Mesenchymal stem cell (in vitro differentiated cells and primary cell): Measurements from ENCODE around the gene SCO2.
A peak's percentile ranks its signal among the peaks of the same experiment; 100 is the strongest.

Experiments
- DNase-seq: peaks from one replicate; pipeline ENCODE4 v3.0.0-alpha.2; 2013
- H2AFZ ChIP-seq: one replicate; pipeline ENCODE4 v1.6.1; 2013; ENCODE audit warnings: low read depth, mild to moderate bottlenecking, control low read depth, inconsistent platforms, low read length, moderate library complexity
- H2AK5ac ChIP-seq: 2 replicates; pipeline ENCODE4 v1.6.1; 2013; ENCODE audit warnings: low read length, moderate library complexity, mild to moderate bottlenecking, inconsistent platforms; ENCODE audit not compliant: severe bottlenecking
- H2BK120ac ChIP-seq: one replicate; pipeline ENCODE4 v1.6.1; 2013; ENCODE audit warnings: low read depth, mild to moderate bottlenecking, inconsistent platforms, low read length, moderate library complexity
- H2BK12ac ChIP-seq, 2 experiments: one replicate each; pipeline ENCODE4 v1.6.1; 2013; ENCODE audit warnings: inconsistent platforms in 2 of 2, low read length in 2 of 2, mild to moderate bottlenecking in 2 of 2, moderate library complexity in 2 of 2, control low read depth in 1 of 2
- H2BK15ac ChIP-seq: one replicate; pipeline ENCODE4 v1.6.1; 2013; ENCODE audit warnings: mild to moderate bottlenecking, low read depth, inconsistent platforms; ENCODE audit not compliant: poor library complexity, severe bottlenecking
- H2BK5ac ChIP-seq: 2 replicates; pipeline ENCODE4 v1.6.1; 2013; ENCODE audit warnings: low read depth, mild to moderate bottlenecking, low read length, control low read depth, inconsistent platforms; ENCODE audit not compliant: poor library complexity, severe bottlenecking
- H3K14ac ChIP-seq, 2 experiments: one replicate each; pipeline ENCODE4 v1.6.1; 2013; ENCODE audit warnings: inconsistent platforms in 2 of 2, low read length in 2 of 2, control low read depth in 1 of 2, mild to moderate bottlenecking in 1 of 2, moderate library complexity in 1 of 2
- H3K18ac ChIP-seq, 2 experiments: one replicate each; pipeline ENCODE4 v1.6.1; 2013; ENCODE audit warnings: inconsistent platforms in 2 of 2, low read length in 2 of 2, control low read depth in 1 of 2, low read depth in 1 of 2, mild to moderate bottlenecking in 1 of 2
- H3K23ac ChIP-seq, 2 experiments: one replicate each; pipeline ENCODE4 v1.6.1; 2013; ENCODE audit warnings: inconsistent platforms in 2 of 2, low read length in 2 of 2, mild to moderate bottlenecking in 2 of 2, moderate library complexity in 2 of 2, control low read depth in 1 of 2
- H3K27ac ChIP-seq: 2 replicates; pipeline ENCODE4 v1.5.1; 2013; ENCODE audit warnings: mild to moderate bottlenecking, moderate library complexity, low read length, control low read depth, inconsistent platforms; ENCODE audit not compliant: poor library complexity, severe bottlenecking
- H3K27me3 ChIP-seq, 2 experiments: 2 replicates each; pipeline versions ENCODE4 v1.6.1 to v1.7.0; 2013; ENCODE audit warnings: low read length in 2 of 2, mild to moderate bottlenecking in 2 of 2, moderate library complexity in 2 of 2, control low read depth in 1 of 2, inconsistent platforms in 1 of 2; ENCODE audit not compliant: control insufficient read depth in 1 of 2, insufficient read depth in 1 of 2
- H3K36me3 ChIP-seq, 2 experiments: 2 replicates each; pipeline versions ENCODE4 v1.6.1 to v1.7.0; 2013; ENCODE audit warnings: low read length in 2 of 2, control low read depth in 1 of 2, inconsistent platforms in 1 of 2, low read depth in 1 of 2, mild to moderate bottlenecking in 1 of 2; ENCODE audit not compliant: insufficient read depth in 2 of 2, control insufficient read depth in 1 of 2
- H3K4ac ChIP-seq, 2 experiments: one replicate each; pipeline ENCODE4 v1.6.1; 2013; ENCODE audit warnings: inconsistent platforms in 2 of 2, low read length in 2 of 2, mild to moderate bottlenecking in 2 of 2, moderate library complexity in 2 of 2, control low read depth in 1 of 2, low read depth in 1 of 2
- H3K4me1 ChIP-seq: 2 replicates; pipeline ENCODE4 v1.6.1; 2013; ENCODE audit warnings: low read depth, low read length, control low read depth; ENCODE audit not compliant: control insufficient read depth, insufficient read depth
- H3K4me2 ChIP-seq: 2 replicates; pipeline ENCODE4 v1.6.1; 2013; ENCODE audit warnings: low read length, mild to moderate bottlenecking, inconsistent platforms; ENCODE audit not compliant: poor library complexity, severe bottlenecking
- H3K4me3 ChIP-seq, 2 experiments: 2 replicates each; pipeline versions ENCODE4 v1.5.1 to v1.7.0; 2013; ENCODE audit warnings: low read length in 2 of 2, mild to moderate bottlenecking in 2 of 2, control low read depth in 1 of 2, low read depth in 1 of 2; ENCODE audit not compliant: insufficient read depth in 1 of 2
- H3K79me1 ChIP-seq: replicated peaks from 2 replicates; pipeline ENCODE4 v1.6.1; 2013; ENCODE audit warnings: mild to moderate bottlenecking, control low read depth, low read length, inconsistent platforms; ENCODE audit not compliant: poor library complexity, severe bottlenecking
- H3K9ac ChIP-seq: 2 replicates; pipeline ENCODE4 v1.7.0; 2013; ENCODE audit warnings: mild to moderate bottlenecking, low read length, moderate library complexity
- H3K9me3 ChIP-seq: 2 replicates; pipeline ENCODE4 v1.7.0; 2013; ENCODE audit warnings: mild to moderate bottlenecking, low read length; ENCODE audit not compliant: control insufficient read depth
- H4K8ac ChIP-seq: one replicate; pipeline ENCODE4 v1.6.1; 2013; ENCODE audit warnings: inconsistent platforms, mild to moderate bottlenecking, low read length, moderate library complexity
- H4K91ac ChIP-seq: one replicate; pipeline ENCODE4 v1.6.1; 2013; ENCODE audit warnings: mild to moderate bottlenecking, low read length, inconsistent platforms
- WGBS: methylation state at CpG from one replicate; pipeline ENCODE4 v1.1.7; 2013; ENCODE audit warnings: mixed read lengths; 5-methylcytosine and 5-hydroxymethylcytosine counted together

Gene SCO2

DNA sequence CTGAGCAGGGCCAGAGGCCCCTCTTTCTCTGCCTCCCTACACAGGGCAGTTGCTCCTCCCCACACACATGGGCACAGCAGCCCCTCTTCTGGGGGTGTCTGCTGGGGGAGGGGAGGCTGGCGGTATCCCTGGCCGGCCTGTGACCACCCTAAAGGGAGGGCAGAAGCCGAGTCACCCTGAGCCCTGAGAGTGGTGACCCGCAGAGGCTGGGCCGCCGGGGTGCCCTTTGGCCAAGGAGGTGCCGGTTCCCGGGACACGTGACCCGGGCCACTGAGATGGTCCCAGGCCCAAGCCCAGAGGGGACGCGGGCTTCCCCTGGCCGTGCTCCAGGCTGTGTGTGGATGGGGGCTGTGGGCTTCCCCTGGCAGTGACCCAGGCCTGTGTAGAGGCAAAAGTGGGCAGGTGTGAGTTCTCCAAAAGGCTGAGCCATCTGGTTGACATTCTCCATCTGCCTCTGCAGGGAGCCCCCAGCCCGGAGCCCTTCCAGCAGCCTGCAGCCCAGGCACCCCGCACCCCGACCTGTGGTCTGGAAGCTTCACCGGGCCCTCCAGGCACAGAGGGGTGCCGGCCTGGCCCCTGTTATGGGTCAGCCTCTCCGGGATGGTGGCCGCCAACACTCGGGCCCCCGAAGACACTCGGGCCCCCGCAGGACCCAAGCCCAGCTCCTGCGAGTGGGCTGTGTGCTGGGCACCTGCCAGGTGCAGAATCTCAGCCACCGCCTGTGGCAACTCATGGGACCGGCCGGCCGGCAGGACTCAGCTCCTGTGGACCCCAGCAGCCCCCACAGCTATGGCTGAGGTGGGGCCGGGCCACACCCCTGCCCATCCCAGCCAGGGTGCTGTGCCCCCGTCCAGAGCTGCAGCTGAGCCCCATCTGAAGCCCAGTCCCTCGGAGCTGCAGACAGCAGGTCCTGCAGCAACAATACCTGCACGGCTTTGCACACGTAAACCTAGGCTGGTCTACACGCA is 43.0 kb downstream of the SCO2 start:
- no peak overlapping the region for H2AFZ ChIP-seq
- H2BK12ac ChIP-seq, result peak overlapping the region; percentile 4 to 11
- H3K36me3 ChIP-seq, result peaks cover 0 to 14% of the 10 kb centered on the region in 2 experiments
- DNase-seq, result no peak
- H4K91ac ChIP-seq, result peak overlapping the region; percentile 74
- H3K18ac ChIP-seq, result peak overlapping the region; percentile 67 to 88
- peak overlapping the region in 1 of 2 experiments; percentile 80 for H3K14ac ChIP-seq
- peak overlapping the region; percentile 57 to 80 for H3K4ac ChIP-seq
- peak overlapping the region in 1 of 2 experiments; percentile 52 for H3K4me3 ChIP-seq
- no peaks in the 10 kb centered on the region for H3K9me3 ChIP-seq
- peaks cover 42% of the 10 kb centered on the region for H3K4me1 ChIP-seq
- no peak overlapping the region for H2AK5ac ChIP-seq
- no peak overlapping the region for H3K9ac ChIP-seq
- 87% methylated on average over 35 of the region's 35 CpGs for WGBS
- H3K79me1 ChIP-seq, result no peaks in the 10 kb centered on the region
- peak overlapping the region; percentile 82 for H2BK15ac ChIP-seq
- peak overlapping the region in 1 of 2 experiments; percentile 54 for H3K23ac ChIP-seq
- H4K8ac ChIP-seq, result peak overlapping the region; percentile 61
- H3K27ac ChIP-seq, result no peak overlapping the region
- H2BK120ac ChIP-seq, result peak overlapping the region; percentile 52
- peaks cover 23 to 79% of the 10 kb centered on the region in 2 experiments for H3K27me3 ChIP-seq
- H2BK5ac ChIP-seq, result no peak overlapping the region
- H3K4me2 ChIP-seq, result peak overlapping the region; percentile 44

DNA sequence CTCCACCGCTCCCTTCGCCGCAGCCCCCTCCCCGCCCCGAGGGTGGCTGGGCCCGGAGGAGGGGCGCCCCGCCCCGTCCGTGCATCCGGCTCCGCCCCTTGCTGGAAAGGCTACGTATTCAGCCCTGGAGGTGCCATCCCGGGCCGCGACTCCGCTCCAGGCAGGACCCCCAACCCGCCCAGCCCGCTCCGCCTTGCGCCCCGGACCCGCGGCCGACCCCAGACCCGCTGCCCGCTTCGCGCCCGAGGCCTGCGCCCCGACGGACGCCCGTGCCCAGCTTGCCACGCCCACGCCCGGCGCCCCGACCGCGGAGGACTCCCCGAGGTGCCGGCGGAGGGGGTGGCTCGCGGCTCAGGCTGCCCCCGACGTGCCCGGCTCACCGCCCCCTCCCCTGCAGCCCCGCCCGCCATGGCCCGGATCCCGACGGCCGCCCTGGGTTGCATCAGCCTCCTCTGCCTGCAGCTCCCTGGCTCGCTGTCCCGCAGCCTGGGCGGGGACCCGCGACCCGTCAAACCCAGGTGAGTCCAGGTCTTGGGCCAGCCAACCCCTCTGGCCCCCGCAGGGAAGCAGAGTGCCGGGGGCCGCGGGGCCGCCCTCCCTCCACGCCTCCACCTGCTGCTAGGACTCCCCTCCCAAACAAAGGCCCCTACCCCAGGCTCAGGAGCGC is 43.8 kb downstream of the SCO2 start, which contains the start of gene ADM2:
Gene ADM2 (plus strand): TSS at position 104 of the 667 bp plus-strand sequence. CDS start 305 bp downstream, at position 409.
- peak within 1 kb of the TSS; percentile 79 for H4K91ac ChIP-seq
- H3K27me3 ChIP-seq, result peaks cover 23 to 71% of the 10 kb centered on the region in 2 experiments
- H3K4me3 ChIP-seq, result peak within 1 kb of the TSS in 1 of 2 experiments; percentile 52
- H3K4me2 ChIP-seq, result peak within 1 kb of the TSS; percentile 44
- H3K18ac ChIP-seq, result peak within 1 kb of the TSS; percentile 67 to 88
- H2AFZ ChIP-seq, result peak within 1 kb of the TSS; percentile 73
- DNase-seq, result peak; percentile 38
- H3K4me1 ChIP-seq, result peaks cover 34% of the 10 kb centered on the region
- peak within 1 kb of the TSS in 1 of 2 experiments; percentile 54 for H3K23ac ChIP-seq
- H3K36me3 ChIP-seq, result peaks cover 0 to 14% of the 10 kb centered on the region in 2 experiments
- H3K27ac ChIP-seq, result no peak within 1 kb of the TSS
- 3% methylated on average over 30 of the region's 70 CpGs for WGBS
- no peak within 1 kb of the TSS for H2BK5ac ChIP-seq
- no peak within 1 kb of the TSS for H2AK5ac ChIP-seq
- H3K14ac ChIP-seq, result peak within 1 kb of the TSS in 1 of 2 experiments; percentile 80
- peak within 1 kb of the TSS in 1 of 2 experiments; percentile 67 for H2BK12ac ChIP-seq
- H3K9me3 ChIP-seq, result no peaks in the 10 kb centered on the region
- H3K4ac ChIP-seq, result peak within 1 kb of the TSS; percentile 62 to 80
- peak within 1 kb of the TSS; percentile 98 for H2BK15ac ChIP-seq
- no peaks in the 10 kb centered on the region for H3K79me1 ChIP-seq
- H2BK120ac ChIP-seq, result peak within 1 kb of the TSS; percentile 52
- no peak within 1 kb of the TSS for H3K9ac ChIP-seq
- H4K8ac ChIP-seq, result peak within 1 kb of the TSS; percentile 82

DNA sequence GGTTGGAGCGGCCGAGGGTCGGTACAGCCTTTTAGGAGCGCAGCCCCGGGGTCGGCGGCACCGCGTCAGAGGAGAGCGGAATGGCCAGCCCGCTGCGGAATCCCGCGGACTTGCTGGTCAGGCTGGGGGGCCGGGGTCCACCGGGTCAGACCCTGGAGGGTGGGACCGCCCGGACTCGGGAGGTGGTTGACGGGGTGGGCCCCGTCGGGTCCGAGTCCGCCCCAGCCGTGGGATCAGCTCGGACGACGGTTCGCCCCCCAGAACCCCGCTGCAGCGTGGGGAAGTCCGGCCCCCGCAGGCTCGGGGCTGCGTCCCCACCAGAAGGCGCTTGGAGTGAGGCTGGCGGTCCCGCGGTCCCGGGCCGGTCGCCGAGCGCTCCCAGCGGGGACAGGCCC is 44.4 kb downstream of the SCO2 start:
- H2BK12ac ChIP-seq, result peak overlapping the region in 1 of 2 experiments; percentile 40
- H2AK5ac ChIP-seq, result no peak overlapping the region
- H3K4me2 ChIP-seq, result peak overlapping the region; percentile 44
- H3K4me1 ChIP-seq, result peaks cover 30% of the 10 kb centered on the region
- H3K9me3 ChIP-seq, result no peaks in the 10 kb centered on the region
- peak overlapping the region; percentile 82 for H4K8ac ChIP-seq
- no peak for DNase-seq
- peak overlapping the region; percentile 44 to 61 for H3K18ac ChIP-seq
- H2AFZ ChIP-seq, result peak overlapping the region; percentile 62
- H2BK15ac ChIP-seq, result peak overlapping the region; percentile 98
- peaks cover 0 to 14% of the 10 kb centered on the region in 2 experiments for H3K36me3 ChIP-seq
- no peak overlapping the region for H3K23ac ChIP-seq
- peak overlapping the region in 1 of 2 experiments; percentile 20 for H3K14ac ChIP-seq
- H3K27ac ChIP-seq, result no peak overlapping the region
- H3K27me3 ChIP-seq, result peaks cover 23 to 67% of the 10 kb centered on the region in 2 experiments
- H3K4ac ChIP-seq, result peak overlapping the region in 1 of 2 experiments; percentile 66
- H3K79me1 ChIP-seq, result no peaks in the 10 kb centered on the region
- no peak overlapping the region for H2BK5ac ChIP-seq
- H2BK120ac ChIP-seq, result peak overlapping the region; percentile 15
- peak overlapping the region; percentile 79 for H4K91ac ChIP-seq
- peak overlapping the region in 1 of 2 experiments; percentile 52 for H3K4me3 ChIP-seq
- no peak overlapping the region for H3K9ac ChIP-seq
- 19% methylated on average over 27 of the region's 45 CpGs for WGBS
